HUES48 (cell line): ENCODE measurements around the gene LRP4.
A peak's percentile ranks its signal among the peaks of the same experiment; 100 is the strongest.

Source experiments
- H3K27ac ChIP-seq: one replicate; pipeline ENCODE4 v1.7.0; 2013; ENCODE audit warnings: low read depth, low read length, inconsistent platforms
- H3K27me3 ChIP-seq: 2 replicates; pipeline ENCODE4 v1.6.1; 2013; ENCODE audit warnings: mild to moderate bottlenecking, low read length; ENCODE audit not compliant: control insufficient read depth, insufficient read depth
- H3K36me3 ChIP-seq: 2 replicates; pipeline ENCODE4 v1.6.1; 2013; ENCODE audit warnings: low read length; ENCODE audit not compliant: control insufficient read depth, insufficient read depth
- H3K4me1 ChIP-seq: 2 replicates; pipeline ENCODE4 v1.6.1; 2013; ENCODE audit warnings: mild to moderate bottlenecking, low read length; ENCODE audit not compliant: control insufficient read depth, insufficient read depth
- H3K4me3 ChIP-seq: 2 replicates; pipeline ENCODE4 v1.5.1; 2013; ENCODE audit warnings: mild to moderate bottlenecking, low read depth, low read length
- H3K9ac ChIP-seq: 2 replicates; pipeline ENCODE4 v1.6.1; 2013; ENCODE audit warnings: mild to moderate bottlenecking, low read depth, low read length, moderate library complexity
- H3K9me3 ChIP-seq: 2 replicates; pipeline ENCODE4 v1.6.1; 2013; ENCODE audit warnings: low read length; ENCODE audit not compliant: control insufficient read depth, insufficient read depth

Gene LRP4

DNA sequence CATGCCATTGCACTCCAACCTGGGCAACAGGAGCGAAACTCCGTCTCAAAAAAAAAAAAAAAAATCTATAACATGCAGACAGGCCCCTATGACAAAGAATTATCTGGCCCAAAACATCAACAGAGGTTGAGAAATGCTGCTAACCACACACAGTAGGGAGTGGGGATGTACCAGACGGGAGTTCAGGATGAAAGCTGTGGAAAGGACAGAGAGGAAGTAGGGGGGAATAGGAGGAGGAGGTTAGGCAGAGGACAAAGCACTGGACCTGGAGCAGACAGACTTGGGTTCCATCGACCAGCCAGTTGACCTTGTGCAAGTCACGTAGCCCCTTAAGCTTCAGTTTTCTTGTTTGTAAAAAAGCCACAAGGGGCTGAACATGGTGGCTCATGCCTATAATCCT is 12.5 kb downstream of the LRP4 start:
- Histone ChIP-seq H3K9ac (no peak overlapping the region), H3K27ac (no peak overlapping the region), H3K36me3 (no peaks in the 10 kb centered on the region)

DNA sequence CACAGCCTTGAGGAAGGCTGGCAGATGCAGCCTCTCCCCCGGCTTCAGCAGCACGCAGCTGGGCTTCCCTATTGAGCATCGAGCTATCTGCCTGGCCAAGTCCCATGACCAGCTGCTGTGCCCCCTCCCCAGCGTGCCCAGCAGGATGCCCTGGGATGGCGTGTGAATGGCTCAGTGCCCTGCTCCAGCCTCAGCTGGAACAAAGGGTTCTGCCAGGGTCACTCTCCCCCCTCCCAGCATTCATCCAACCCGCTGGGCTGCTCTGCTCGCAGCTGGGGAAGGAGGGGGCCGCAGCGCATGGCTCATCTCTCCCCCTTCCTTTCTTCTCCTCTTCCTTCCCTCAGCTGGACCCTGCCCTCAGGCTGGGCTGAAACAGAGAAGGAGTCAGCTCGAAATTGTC is 14.5 kb downstream of the LRP4 start:
- Histone ChIP-seq H3K27me3 (no peaks in the 10 kb centered on the region), H3K4me3 (no peak overlapping the region), H3K27ac (peak overlapping the region; percentile 64), H3K36me3 (peaks cover 12% of the 10 kb centered on the region; the same call in 1 of the 2 replicates), H3K9ac (no peak overlapping the region), H3K4me1 (peaks cover 28% of the 10 kb centered on the region), H3K9me3 (no peaks in the 10 kb centered on the region)

More for the DNA sequence above, 12.5 kb downstream of the LRP4 start:
- Histone ChIP-seq H3K4me3 (no peak overlapping the region), H3K27me3 (no peaks in the 10 kb centered on the region), H3K9me3 (no peaks in the 10 kb centered on the region), H3K4me1 (peaks cover 33% of the 10 kb centered on the region)

DNA sequence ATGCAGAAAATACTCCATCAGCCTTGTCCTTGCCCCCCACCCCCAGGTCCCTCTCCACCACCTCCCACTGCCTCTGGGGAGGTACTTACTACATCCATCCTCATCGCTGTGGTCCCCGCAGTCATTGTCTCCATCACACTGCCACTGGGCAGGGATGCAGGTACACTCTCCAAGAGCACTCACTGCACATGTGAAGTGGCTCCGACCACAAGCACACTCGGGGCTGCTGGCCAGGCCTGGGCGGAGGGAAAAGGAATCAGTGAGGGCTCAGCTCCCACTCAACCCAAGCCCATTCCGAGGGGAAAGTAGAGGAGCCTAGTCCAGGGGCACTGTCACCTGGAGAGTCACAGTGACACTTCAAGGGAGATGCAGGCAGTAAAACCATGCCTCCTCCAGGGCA is 15.7 kb downstream of the LRP4 start:
- Histone ChIP-seq H3K9me3 (no peaks in the 10 kb centered on the region), H3K4me3 (no peak overlapping the region), H3K9ac (no peak overlapping the region), H3K27ac (no peak overlapping the region), H3K4me1 (peaks cover 21% of the 10 kb centered on the region), H3K36me3 (peaks cover 12% of the 10 kb centered on the region), H3K27me3 (no peaks in the 10 kb centered on the region)

DNA sequence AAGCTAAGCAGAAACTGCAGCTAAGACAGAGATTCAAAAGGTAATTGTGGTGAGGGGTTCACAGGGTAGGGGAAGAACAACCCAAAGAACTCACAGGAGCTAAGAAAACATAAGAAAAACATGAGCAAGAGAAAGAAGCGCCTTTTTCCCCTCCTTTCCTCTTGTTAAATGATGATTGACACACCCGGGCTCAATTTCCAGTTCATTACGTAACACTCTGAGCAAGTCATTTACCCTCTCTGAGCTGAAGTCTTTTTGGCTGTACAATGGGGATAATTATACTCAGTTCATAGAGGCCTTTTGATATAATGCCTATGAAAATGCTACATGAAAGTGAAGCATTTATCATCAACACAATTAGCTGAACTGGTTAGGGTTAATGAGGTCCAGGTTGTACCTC is 17.2 kb downstream of the LRP4 start:
- Histone ChIP-seq H3K36me3 (peaks cover 12% of the 10 kb centered on the region), H3K9ac (no peak overlapping the region), H3K27me3 (no peaks in the 10 kb centered on the region), H3K9me3 (no peaks in the 10 kb centered on the region), H3K4me3 (no peak overlapping the region), H3K4me1 (peaks cover 7% of the 10 kb centered on the region), H3K27ac (no peak overlapping the region)

DNA sequence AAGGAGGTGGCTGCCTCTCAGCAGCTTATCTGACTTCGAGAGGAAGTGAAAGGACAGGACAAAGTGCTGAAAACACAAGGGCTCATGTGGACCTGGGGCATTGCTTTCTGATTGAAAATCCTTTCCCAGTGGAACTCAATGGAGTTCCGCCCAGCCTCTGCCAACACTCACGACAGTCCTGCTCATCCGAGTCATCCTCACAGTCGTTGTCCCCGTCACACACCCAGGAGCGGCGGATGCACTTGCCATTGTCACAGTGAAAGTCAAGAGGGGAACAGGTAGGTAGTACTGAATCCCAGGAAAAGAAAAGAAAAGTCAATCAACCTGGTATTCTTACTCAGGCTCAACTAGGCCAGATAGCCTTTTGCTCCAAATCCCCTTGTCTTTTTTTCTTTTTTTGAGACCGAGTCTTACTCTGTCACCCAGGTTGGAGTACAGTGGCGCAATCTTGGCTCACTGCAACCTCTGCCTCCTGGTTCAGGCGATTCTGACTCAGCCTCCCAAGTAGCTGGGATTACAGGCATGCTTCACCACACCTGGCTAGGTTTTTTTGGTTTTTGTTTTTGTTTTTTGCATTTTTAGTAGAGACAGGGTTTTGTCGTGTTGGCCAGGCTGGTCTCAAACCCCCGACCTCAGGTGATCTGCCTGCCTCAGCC is 18.1 kb downstream of the LRP4 start:
- no peak overlapping the region for H3K4me3 ChIP-seq

DNA sequence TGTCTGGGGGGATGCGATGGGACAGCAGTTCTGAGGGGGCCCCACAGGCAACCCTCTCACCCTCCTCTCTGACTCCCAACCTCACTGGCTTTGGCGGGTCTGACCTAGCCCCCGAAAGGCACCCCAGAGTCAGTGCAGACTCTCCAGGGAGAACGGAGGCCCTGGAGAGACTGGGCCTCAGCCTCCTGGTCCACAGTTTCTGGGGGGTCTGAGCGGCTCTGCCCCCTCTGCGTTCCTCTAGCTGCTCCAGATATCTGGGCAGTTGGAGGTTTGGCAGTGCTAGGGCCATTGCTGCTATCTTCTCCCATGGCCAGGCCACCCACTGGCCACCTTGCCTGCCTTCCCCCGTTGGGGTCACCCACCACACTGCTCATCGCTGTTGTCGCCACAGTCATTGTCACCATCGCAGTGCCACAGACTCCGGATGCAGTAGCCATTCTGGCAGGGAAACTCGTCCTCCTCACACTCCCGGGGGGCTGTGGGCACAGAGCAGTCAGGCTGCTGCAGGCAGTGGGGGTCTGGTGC is 18.8 kb downstream of the LRP4 start:
- Histone ChIP-seq H3K4me3 (no peak overlapping the region), H3K27ac (no peak overlapping the region), H3K36me3 (peaks cover 22% of the 10 kb centered on the region), H3K4me1 (0 out of 2 replicates have a peak, but pooled peaks cover 4% of the 10 kb centered on the region), H3K9me3 (no peaks in the 10 kb centered on the region), H3K9ac (no peak overlapping the region), H3K27me3 (no peaks in the 10 kb centered on the region)

More for the DNA sequence above, 18.1 kb downstream of the LRP4 start:
- Histone ChIP-seq H3K27ac (no peak overlapping the region), H3K9me3 (no peaks in the 10 kb centered on the region), H3K9ac (no peak overlapping the region), H3K27me3 (no peaks in the 10 kb centered on the region), H3K36me3 (peaks cover 15% of the 10 kb centered on the region), H3K4me1 (peaks cover 7% of the 10 kb centered on the region; the same call in 1 of the 2 replicates)

DNA sequence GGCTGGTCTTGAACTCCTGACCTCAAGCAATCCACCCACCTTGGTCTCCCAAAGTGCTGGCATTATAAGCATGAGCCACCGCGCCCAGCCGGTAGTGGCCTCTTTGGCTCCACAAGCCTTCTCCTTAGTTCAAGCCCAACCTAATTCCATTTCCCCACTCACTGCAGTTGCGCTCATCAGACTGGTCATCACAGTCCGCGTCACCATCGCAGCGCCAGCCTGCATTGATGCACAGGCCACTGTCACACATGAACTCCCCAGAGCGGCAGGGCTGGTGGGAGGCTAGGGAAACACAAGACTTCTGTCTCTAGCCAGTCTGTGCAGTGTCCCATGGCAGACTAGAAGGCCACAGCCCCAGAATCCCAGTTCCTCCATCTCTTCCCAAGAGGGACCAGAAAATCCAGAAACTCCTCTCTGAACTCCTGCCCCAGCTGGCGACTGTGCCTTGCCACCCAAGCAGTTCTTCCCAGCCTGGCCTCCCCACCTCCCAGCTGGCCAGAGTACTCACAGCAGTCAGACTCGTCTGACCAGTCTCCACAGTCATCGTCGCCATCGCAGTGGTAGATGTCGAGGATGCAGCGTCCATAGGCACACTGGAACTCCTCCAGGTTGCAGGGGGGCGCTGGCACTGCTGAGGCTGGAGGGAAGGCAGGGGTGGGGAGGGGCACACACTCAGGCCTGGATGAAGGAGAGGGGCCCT is 19.8 kb downstream of the LRP4 start:
- Histone ChIP-seq H3K9ac (no peak overlapping the region), H3K9me3 (no peaks in the 10 kb centered on the region), H3K36me3 (peaks cover 27% of the 10 kb centered on the region), H3K4me3 (no peak overlapping the region), H3K4me1 (0 out of 2 replicates have a peak, but pooled peaks cover under 1% of the 10 kb centered on the region), H3K27ac (no peak overlapping the region), H3K27me3 (no peaks in the 10 kb centered on the region)

DNA sequence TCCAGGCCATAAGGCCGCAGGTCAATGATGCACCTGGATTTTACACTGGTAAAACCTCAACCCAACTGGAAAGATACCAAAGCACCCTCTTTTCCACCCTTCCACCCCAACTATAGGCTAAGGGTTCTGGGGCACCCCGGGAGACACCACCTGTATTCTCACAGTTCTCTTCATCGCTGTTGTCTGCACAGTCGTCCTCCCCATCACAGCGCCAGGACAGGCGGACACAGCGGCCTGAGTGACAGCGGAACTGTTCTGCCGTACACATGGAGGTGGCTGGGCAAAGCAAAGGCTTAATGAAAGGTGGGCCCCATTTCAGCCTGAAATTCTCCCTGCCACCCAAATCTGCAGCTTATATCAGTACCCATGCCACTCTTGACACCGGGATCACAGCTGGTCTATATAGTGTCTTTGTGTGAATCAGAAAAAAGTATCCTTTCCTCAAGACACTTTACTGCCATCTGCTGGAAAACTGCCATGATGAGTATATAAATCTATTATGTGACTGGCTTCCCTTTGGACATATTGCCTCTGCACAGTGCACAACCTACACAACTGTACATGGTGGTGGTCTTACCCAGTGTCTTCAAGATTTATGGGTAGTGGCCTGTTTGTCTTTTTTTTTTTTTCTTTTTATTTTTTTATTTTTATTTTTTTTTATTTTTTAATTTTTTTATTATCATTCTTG is 21.5 kb downstream of the LRP4 start:
- Histone ChIP-seq H3K27me3 (no peaks in the 10 kb centered on the region), H3K4me3 (no peak overlapping the region), H3K4me1 (no peaks in the 10 kb centered on the region), H3K9ac (no peak overlapping the region), H3K27ac (no peak overlapping the region), H3K9me3 (no peaks in the 10 kb centered on the region), H3K36me3 (peaks cover 42% of the 10 kb centered on the region)

DNA sequence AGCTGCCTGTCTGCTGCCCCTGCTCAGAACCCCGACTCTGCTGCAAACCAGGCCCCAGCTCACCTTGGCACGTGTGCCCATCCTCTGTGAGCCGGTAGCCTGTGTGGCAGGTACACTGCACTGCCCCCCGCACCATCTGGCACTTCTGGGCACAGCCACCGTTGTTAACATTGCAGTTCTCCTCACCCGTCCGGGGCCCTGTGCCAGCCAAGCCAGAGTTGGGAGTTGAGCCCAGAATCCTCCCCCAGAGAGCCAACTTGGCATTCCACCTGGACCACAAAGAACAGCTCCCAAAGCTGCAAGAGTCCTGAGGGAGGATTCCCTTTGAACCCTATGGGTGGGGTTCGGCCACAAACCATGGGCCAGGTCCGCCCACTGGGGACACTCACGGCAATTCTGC is 22.5 kb downstream of the LRP4 start:
- H3K4me3 ChIP-seq = no peak overlapping the region
- H3K4me1 ChIP-seq = no peaks in the 10 kb centered on the region
- H3K27ac ChIP-seq = no peak overlapping the region
- no peaks in the 10 kb centered on the region for H3K27me3 ChIP-seq
- peaks cover 44% of the 10 kb centered on the region for H3K36me3 ChIP-seq
- no peaks in the 10 kb centered on the region for H3K9me3 ChIP-seq
- H3K9ac ChIP-seq = no peak overlapping the region

DNA sequence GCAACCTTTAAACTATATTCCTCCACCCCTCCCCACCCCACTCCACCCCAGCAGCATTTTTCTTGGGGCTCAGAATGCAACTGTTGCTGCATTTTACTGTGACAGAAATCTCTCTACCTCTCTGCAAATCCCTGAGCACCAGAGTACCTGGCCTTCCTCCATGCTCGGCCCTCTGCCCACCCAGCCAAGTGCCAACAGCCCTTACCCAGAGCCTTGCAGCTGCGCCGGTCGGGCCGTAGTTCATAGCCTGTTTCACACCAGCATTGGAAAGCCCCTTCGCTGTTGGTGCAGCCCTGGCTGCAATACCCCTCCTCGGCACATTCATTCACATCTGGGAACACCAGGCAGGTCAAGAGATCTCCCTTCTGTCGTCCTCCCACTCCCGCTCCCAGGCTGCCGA is 23.4 kb downstream of the LRP4 start:
- Histone ChIP-seq H3K4me1 (no peaks in the 10 kb centered on the region), H3K36me3 (peaks cover 44% of the 10 kb centered on the region)

DNA sequence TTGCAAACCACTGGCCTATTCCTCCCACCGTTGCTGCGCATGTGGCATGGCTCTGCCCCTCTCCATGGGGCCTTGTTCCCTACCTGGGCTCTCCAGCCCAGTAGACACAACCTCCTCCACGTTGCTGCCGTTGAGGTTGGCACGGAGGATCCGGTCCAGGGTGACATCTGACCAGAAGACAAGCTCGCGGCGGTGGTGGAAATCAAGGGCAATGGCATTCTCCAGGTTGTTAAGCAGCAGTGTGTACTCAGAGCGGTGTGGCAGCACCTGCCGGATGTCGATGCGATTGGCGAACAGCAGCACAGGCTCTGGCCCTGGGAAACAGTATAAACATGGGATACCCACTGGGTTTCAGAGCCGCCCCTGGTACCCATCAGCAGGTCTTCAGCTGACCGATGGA is 23.8 kb downstream of the LRP4 start:
- Histone ChIP-seq H3K9me3 (no peaks in the 10 kb centered on the region), H3K36me3 (peaks cover 41% of the 10 kb centered on the region), H3K27ac (no peak overlapping the region), H3K9ac (no peak overlapping the region), H3K4me1 (no peaks in the 10 kb centered on the region), H3K4me3 (no peak overlapping the region), H3K27me3 (no peaks in the 10 kb centered on the region)

More for the DNA sequence above, 23.4 kb downstream of the LRP4 start:
- no peak overlapping the region for H3K9ac ChIP-seq
- H3K27ac ChIP-seq = no peak overlapping the region
- H3K9me3 ChIP-seq = no peaks in the 10 kb centered on the region
- H3K27me3 ChIP-seq = no peaks in the 10 kb centered on the region
- no peak overlapping the region for H3K4me3 ChIP-seq
